ENCODE results near the gene DIS3L2.

DIS3L2 gene, protein sequence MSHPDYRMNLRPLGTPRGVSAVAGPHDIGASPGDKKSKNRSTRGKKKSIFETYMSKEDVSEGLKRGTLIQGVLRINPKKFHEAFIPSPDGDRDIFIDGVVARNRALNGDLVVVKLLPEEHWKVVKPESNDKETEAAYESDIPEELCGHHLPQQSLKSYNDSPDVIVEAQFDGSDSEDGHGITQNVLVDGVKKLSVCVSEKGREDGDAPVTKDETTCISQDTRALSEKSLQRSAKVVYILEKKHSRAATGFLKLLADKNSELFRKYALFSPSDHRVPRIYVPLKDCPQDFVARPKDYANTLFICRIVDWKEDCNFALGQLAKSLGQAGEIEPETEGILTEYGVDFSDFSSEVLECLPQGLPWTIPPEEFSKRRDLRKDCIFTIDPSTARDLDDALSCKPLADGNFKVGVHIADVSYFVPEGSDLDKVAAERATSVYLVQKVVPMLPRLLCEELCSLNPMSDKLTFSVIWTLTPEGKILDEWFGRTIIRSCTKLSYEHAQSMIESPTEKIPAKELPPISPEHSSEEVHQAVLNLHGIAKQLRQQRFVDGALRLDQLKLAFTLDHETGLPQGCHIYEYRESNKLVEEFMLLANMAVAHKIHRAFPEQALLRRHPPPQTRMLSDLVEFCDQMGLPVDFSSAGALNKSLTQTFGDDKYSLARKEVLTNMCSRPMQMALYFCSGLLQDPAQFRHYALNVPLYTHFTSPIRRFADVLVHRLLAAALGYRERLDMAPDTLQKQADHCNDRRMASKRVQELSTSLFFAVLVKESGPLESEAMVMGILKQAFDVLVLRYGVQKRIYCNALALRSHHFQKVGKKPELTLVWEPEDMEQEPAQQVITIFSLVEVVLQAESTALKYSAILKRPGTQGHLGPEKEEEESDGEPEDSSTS

GRCh38 chr2:231961349-231962166 is at the start of gene DIS3L2:
TSS of gene DIS3L2 (plus strand) at chr2:231961713. CDS start at chr2:232014928, 53,215 bp downstream.
- DNase-seq (ENCODE audit: low read depth) = peak; percentile 88

- no peak for DNase-seq (ENCODE audit: low read depth)
Measured at GRCh38 chr2:231914077-231914690, 47.3 kb upstream of the DIS3L2 start.

- no peak for DNase-seq (ENCODE audit: low read depth)
Measured at GRCh38 chr2:231917280-231918066, 44.0 kb upstream of the DIS3L2 start.

DNA sequence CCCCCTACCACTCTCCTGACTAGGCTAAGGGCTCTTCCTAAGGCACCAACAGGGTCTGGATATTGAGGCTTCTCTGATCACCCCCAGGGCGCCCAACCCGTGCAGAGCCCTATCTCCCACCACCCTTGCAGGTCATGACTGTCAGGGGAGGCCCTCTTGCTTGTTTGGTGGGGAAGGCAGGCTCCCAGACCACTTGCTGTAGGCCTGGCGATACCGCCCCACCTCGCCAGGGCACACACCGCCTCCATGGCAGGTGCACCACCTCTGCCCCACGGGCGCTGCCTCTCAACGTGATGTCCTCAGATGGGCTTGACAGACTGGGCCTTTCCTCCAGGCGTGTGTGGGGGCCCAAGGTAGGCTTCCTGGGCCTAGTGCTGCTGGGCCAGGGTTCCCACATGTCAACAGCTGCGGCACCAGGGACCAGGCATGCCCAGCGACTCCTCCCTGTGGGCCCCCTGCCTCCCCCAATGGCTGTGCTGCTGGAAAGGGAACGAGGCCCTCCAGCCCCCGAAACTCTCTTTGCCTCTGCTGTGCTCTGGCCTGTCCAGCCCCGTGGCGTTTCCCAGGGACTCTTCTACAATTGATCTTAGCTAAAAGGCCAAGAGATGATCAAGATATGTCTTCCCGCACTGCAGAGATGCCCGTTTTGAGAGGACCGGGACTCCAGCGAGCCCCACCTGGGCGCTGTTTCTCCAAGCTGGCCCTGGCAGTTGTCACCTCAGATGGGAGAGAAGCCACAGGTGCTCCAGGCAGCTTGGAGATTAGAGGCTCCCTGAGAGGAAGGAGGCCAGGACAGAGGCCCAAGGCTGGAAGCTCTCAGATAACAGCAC is 42.8 kb upstream of the DIS3L2 start:
- no peak for DNase-seq (ENCODE audit: low read depth)

- DNase-seq (ENCODE audit: low read depth) = no peak
Measured at GRCh38 chr2:231919341-231920035, 42.0 kb upstream of the DIS3L2 start.

DNA sequence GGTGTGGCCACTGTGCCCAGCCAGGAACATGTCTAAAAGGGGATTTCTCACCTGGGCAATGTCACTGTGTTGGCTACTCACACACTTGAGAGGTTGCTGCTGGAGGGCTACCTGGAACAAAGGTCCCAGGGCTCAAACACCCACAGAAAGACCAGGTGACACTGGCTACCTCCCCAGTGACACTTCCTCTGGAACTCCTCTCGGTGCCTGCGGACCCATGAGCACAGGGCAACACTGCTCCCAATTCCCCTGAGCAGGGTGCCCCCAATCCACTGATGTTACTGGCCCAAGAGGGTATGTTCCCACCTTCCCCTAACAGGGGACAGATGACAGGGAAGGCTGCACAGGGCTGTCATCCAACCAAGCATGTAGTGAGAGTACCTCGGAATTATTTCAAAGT is 41.1 kb upstream of the DIS3L2 start:
- DNase-seq (ENCODE audit: low read depth) = no peak

DNA sequence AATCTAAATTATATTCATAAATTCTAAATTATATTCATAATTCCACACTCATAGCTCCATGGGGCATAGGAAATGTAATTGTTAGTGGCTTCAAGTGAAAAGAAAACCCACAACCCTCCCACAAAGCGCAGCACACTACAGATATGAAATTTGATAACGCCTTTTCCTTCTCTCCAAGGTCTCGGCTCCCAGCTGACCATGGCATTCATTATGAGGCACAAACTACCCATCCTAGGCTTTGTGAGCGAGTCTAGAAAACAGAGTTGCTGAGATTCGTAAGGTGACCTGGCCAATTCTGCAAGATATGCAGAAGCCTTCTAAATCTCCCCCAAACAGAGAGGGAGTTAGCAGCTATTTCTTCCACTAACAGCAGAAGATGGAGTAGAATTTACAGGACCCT is 40.7 kb upstream of the DIS3L2 start:
- no peak for DNase-seq (ENCODE audit: low read depth)

GRCh38 chr2:231922311-231923009 is 39.1 kb upstream of the DIS3L2 start:
- DNase-seq (ENCODE audit: low read depth) = no peak

- DNase-seq (ENCODE audit: low read depth) = no peak
Measured at GRCh38 chr2:231923010-231923344, 38.5 kb upstream of the DIS3L2 start.

- DNase-seq (ENCODE audit: low read depth) = no peak
Measured at GRCh38 chr2:231923951-231924888, 37.3 kb upstream of the DIS3L2 start.

- no peak for DNase-seq (ENCODE audit: low read depth)
Measured at GRCh38 chr2:231924889-231925275, 36.6 kb upstream of the DIS3L2 start.

DNA sequence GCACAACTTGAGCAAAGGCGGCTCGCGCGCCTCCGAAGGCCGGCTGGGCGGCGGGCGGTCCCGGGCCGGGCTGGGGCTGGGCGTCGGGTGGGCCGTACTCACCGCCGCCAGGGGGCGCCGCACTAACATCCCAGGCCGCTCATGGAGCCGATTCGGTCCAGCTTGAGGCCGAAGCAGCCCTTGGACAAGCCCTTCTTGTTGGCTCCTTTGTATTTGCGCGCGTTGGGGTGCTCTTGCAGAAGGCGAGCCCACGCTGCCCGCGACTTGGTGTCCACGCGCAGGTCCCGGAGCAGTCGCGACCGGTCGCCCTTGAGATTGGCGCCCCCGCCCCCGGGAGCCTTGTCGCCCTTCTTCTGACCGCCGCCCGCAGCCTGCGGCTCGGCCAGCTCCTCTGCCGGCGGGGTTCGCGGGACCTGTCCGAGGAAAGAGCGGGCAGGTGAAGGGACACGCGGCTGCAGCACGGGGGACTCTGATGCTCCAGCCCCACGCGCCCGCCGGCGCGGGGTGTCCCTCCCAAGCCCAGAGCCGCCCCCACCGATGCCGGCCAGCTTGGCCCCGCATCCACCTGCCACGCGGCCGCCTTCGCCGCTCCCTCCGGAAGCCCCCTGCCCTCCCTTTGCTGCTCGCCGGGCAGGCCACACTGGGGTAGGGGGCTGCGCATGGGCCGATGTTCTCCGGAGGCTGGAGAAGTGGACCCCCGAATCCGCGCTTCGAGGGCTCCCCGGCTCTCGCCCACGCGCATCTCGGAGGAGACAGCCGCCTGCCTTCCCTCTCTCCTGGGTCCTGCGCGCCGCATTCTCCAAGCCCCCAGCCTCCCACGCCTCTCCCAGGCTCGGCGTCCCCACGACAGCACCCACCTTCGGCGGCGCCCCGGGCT is 36.0 kb upstream of the DIS3L2 start:
- peak; percentile 91 for DNase-seq (ENCODE audit: low read depth)

DNA sequence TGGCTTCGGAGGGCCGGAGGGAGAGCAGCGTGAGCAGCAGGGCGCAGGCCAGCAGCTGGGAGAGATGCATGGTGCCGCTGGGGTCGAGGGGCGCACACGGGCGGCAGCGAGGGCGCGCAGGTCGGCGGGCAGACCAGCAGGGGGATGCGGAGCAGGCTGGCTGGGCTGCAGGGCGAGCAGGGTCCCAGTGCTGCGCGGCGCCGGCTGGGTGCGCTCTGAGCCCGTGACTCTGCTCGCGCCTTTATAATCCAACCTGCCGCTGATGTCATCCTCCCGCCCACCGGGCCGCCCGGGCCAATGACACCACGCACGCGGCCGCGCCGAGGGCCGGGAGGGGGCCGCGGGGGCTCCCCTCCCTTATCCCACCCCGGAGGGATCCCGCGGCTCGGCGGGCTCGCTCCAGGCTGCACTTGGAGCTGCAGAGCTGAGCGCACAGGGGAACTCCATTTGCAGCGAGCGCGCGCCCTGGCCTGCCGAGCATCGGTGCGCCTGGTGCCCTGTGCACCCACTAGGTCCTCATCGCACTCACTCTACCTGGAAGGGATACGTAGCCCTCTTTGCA is 35.3 kb upstream of the DIS3L2 start, which contains the start of gene NPPC:
NPPC (minus strand) TSS at position 217 of the 562 bp plus-strand sequence; CDS start at position 70, 147 bp downstream.
- peak; percentile 79 for DNase-seq (ENCODE audit: low read depth)

DNA sequence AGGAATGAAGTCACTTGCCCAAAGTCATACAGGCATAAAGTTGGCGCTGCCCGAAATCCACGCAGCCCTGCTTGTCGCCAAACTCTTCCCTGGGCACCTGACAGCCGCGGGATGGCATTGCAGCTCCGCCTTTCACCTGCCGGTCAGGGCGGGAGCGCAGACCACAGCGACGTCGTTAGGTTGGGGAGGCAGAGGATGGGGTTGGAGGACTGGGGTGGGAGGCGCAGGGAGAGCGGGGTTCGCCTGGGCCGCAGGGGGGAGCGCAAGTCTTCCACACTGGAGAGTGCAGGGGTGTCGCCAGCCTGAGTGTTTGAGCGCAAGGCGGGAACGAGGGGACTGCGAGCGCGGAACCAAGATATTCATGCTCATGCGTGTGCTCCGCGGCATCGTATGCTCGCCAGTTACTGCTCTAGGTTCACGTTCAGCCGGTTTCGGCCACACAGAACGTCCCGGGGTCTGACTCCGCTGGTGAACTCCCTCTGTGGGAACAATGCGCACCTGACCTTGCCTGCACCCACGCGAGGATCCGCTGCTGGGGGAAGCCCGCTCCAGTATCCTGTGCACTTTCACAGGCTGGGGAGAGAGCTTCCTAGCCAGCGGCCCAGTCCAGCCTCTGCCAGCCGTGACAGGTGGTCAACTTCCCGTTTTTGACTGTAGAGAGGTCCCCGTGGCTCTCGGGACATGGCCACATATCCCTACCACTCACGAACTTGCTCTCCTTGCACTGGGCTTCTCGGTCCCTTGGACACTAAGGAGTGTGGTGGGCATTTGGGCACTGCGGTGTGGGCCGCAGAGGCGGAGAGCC is 34.5 kb upstream of the DIS3L2 start:
- peak; percentile 33 for DNase-seq (ENCODE audit: low read depth)

- no peak for DNase-seq (ENCODE audit: low read depth)
Measured at GRCh38 chr2:231927566-231927890, 34.0 kb upstream of the DIS3L2 start.

- DNase-seq (ENCODE audit: low read depth) = peak; percentile 22
Measured at GRCh38 chr2:231928481-231928880, 33.0 kb upstream of the DIS3L2 start.
